Glutamatergic neuron (in vitro differentiated cells): ENCODE results near the gene ALPK3. TPM values are rescaled to one million over a fixed set of nuclear protein-coding genes. Genes with fewer than 3 reads are reported as not detected.

Experiments
- DNase-seq: peaks from one replicate; pipeline ENCODE4 v3.0.0; 2022
- H3K27ac Mint-ChIP-seq: one replicate; pipeline ENCODE4 v1.8.0; 2020; ENCODE audit warnings: mild to moderate bottlenecking, mixed read lengths, inconsistent platforms; ENCODE audit not compliant: unreplicated experiment
- H3K27me3 Mint-ChIP-seq: one replicate; pipeline ENCODE4 v1.8.0; 2020; ENCODE audit warnings: mild to moderate bottlenecking, moderate library complexity, mixed read lengths, inconsistent platforms; ENCODE audit not compliant: unreplicated experiment
- H3K36me3 Mint-ChIP-seq: one replicate; pipeline ENCODE4 v1.8.0; 2020; ENCODE audit warnings: mild to moderate bottlenecking, mixed read lengths, inconsistent platforms; ENCODE audit not compliant: unreplicated experiment
- H3K4me1 Mint-ChIP-seq: one replicate; pipeline ENCODE4 v1.8.0; 2020; ENCODE audit warnings: mild to moderate bottlenecking, low read depth, mixed read lengths, inconsistent platforms; ENCODE audit not compliant: unreplicated experiment
- H3K4me3 Mint-ChIP-seq: one replicate; pipeline ENCODE4 v1.8.0; 2020; ENCODE audit warnings: mild to moderate bottlenecking, mixed read lengths, inconsistent platforms; ENCODE audit not compliant: unreplicated experiment
- H3K9me3 Mint-ChIP-seq: one replicate; pipeline ENCODE4 v1.8.0; 2020; ENCODE audit warnings: mild to moderate bottlenecking, moderate library complexity, mixed read lengths, inconsistent platforms; ENCODE audit not compliant: unreplicated experiment
- total RNA-seq: library from RNA; stranded (reverse); fragmentation: NEBNext Ultra II Directional; extraction: Animal tissue kit (Norgen Biotek cat#: 25700); gene quantifications from one replicate; pipeline ENCODE4 v1.2.1, GENCODE V29; 2021; ENCODE audit not compliant: unreplicated experiment
- TF ChIP-seq, protein P1 (sequence below): fragments of 200-600 bp; sonication (generic); IDR thresholded peaks from one replicate; pipeline ENCODE4 v1.5.0; 2021; ENCODE audit not compliant: partially characterized antibody, unreplicated experiment

ALPK3 gene
- total RNA-seq, 1 donor from 2014 or later: 6.8 TPM

DNA sequence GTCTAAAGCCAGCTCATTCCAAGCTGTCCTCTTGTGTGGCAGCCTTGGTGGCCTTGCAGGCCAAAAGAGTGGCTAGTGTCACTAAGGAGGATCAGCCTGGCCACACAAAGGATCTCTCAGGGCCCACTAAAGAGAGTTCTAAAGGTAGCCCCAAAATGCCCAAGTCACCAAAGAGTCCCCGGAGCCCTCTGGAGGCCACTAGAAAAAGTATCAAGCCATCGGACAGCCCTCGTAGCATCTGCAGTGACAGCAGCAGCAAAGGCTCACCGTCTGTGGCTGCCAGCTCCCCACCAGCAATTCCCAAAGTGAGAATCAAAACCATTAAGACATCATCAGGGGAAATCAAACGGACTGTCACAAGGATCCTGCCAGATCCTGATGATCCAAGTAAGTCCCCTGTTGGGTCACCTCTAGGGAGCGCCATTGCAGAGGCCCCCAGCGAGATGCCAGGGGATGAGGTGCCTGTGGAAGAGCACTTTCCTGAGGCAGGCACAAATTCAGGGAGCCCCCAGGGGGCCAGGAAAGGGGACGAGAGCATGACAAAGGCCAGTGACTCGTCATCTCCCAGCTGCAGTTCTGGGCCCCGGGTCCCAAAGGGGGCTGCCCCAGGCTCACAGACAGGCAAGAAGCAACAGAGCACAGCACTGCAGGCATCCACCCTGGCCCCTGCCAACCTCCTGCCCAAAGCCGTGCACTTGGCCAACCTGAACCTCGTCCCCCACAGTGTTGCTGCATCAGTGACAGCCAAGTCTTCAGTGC lies 33.5 kb upstream of the ALPK3 start:
- H3K9me3 Mint-ChIP-seq: peaks cover 2% of the 10 kb centered on the region
- TF ChIP-seq, protein P1, sequence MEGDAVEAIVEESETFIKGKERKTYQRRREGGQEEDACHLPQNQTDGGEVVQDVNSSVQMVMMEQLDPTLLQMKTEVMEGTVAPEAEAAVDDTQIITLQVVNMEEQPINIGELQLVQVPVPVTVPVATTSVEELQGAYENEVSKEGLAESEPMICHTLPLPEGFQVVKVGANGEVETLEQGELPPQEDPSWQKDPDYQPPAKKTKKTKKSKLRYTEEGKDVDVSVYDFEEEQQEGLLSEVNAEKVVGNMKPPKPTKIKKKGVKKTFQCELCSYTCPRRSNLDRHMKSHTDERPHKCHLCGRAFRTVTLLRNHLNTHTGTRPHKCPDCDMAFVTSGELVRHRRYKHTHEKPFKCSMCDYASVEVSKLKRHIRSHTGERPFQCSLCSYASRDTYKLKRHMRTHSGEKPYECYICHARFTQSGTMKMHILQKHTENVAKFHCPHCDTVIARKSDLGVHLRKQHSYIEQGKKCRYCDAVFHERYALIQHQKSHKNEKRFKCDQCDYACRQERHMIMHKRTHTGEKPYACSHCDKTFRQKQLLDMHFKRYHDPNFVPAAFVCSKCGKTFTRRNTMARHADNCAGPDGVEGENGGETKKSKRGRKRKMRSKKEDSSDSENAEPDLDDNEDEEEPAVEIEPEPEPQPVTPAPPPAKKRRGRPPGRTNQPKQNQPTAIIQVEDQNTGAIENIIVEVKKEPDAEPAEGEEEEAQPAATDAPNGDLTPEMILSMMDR: no peak
- DNase-seq: no peak
- peaks cover 12% of the 10 kb centered on the region for H3K4me1 Mint-ChIP-seq
- H3K36me3 Mint-ChIP-seq: peaks cover 10% of the 10 kb centered on the region
- no peak overlapping the region for H3K27ac Mint-ChIP-seq
- no peak overlapping the region for H3K4me3 Mint-ChIP-seq
- H3K27me3 Mint-ChIP-seq: peaks cover 4% of the 10 kb centered on the region

DNA sequence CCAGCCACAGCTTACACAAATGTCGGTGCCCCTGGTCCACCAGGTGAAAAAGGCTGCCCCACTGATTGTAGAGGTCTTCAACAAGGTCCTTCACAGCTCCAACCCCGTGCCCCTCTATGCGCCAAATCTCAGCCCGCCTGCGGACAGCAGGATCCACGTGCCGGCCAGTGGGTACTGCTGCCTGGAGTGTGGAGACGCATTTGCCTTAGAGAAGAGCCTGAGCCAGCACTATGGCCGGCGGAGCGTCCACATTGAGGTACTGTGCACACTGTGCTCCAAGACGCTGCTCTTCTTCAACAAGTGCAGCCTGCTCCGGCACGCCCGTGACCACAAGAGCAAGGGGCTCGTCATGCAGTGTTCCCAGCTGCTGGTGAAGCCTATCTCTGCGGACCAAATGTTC lies 32.9 kb upstream of the ALPK3 start:
- DNase-seq: no peak
- peaks cover 4% of the 10 kb centered on the region for H3K27me3 Mint-ChIP-seq
- TF ChIP-seq, protein P1: no peak
- H3K36me3 Mint-ChIP-seq: peaks cover 10% of the 10 kb centered on the region
- no peak overlapping the region for H3K27ac Mint-ChIP-seq
- H3K4me3 Mint-ChIP-seq: no peak overlapping the region
- peaks cover 12% of the 10 kb centered on the region for H3K4me1 Mint-ChIP-seq
- peaks cover 2% of the 10 kb centered on the region for H3K9me3 Mint-ChIP-seq

DNA sequence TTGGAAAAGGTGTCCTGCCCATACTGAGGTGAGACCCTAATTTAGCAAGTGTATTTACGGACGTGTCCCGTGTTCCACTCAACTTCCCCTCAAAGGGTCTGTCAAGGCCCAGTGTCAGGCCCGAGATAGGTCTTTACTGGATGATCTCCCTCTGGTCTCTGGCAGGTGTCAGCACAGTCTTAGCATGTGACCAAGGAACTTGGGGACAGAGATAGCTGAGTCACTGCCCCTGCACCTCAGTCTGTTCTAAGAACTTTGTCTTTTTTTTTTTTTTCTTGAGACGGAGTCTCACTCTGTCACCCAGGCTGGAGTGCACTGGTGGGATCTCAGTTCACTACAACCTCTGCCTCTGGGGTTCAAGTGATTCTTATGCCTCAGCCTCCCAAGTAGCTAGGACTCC lies 32.1 kb upstream of the ALPK3 start:
- peaks cover 2% of the 10 kb centered on the region for H3K9me3 Mint-ChIP-seq
- H3K36me3 Mint-ChIP-seq: peaks cover 10% of the 10 kb centered on the region
- peaks cover 4% of the 10 kb centered on the region for H3K27me3 Mint-ChIP-seq
- H3K27ac Mint-ChIP-seq: no peak overlapping the region
- TF ChIP-seq, protein P1: no peak
- no peak for DNase-seq
- peaks cover 17% of the 10 kb centered on the region for H3K4me1 Mint-ChIP-seq
- H3K4me3 Mint-ChIP-seq: no peak overlapping the region

DNA sequence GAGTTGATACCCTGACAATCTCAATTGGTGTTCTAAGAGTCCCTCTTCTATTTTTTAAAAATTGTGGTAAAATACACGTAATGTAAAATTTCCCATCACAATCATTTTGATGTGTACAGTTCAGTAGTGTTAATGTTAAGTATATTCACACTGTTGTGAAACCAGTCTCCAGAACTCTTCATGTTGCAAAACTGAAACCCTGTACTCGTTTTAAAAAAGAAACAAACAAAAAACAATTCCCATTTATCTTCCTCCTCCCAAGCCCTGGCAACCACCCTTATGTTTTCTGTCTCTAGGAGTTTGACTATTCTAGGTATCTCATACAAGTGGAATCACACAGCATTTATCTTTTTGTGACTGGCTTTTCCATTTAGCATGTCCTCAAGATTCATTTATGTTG lies 28.7 kb upstream of the ALPK3 start:
- no peak overlapping the region for H3K4me3 Mint-ChIP-seq
- peaks cover 2% of the 10 kb centered on the region for H3K9me3 Mint-ChIP-seq
- peaks cover 15% of the 10 kb centered on the region for H3K4me1 Mint-ChIP-seq
- H3K36me3 Mint-ChIP-seq: peaks cover 10% of the 10 kb centered on the region
- DNase-seq: no peak
- peaks cover 2% of the 10 kb centered on the region for H3K27me3 Mint-ChIP-seq
- TF ChIP-seq, protein P1: no peak
- no peak overlapping the region for H3K27ac Mint-ChIP-seq

DNA sequence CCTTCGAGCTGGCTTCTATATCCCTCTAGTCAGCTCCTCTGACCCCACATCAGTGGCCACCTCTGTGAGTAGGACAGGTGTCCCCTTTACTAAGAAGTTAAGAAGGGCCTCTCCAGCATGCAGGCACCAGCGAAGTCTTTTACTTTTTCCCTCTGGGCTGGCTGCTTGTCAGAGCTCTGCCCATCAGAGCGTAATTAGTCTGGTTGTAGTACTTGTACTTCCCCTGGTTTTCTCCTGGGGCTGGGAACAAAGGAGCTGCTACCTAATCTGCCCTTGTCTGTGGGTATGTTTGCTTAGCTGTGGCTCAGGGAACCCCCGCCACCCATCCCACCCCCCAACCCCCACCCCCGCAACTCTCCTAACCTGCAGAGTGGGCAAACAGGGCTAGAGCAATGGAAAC lies 27.4 kb upstream of the ALPK3 start:
- H3K27ac Mint-ChIP-seq: peak overlapping the region; percentile 12
- peaks cover 2% of the 10 kb centered on the region for H3K27me3 Mint-ChIP-seq
- TF ChIP-seq, protein P1: no peak
- H3K4me1 Mint-ChIP-seq: peaks cover 13% of the 10 kb centered on the region
- H3K36me3 Mint-ChIP-seq: peaks cover 8% of the 10 kb centered on the region
- no peak for DNase-seq
- H3K4me3 Mint-ChIP-seq: no peak overlapping the region
- peaks cover 2% of the 10 kb centered on the region for H3K9me3 Mint-ChIP-seq
